Measurements from ENCODE around the gene SUV39H1.

SUV39H1 gene

GRCh38 chrX:48689208-48689920, 7.2 kb upstream of the SUV39H1 start:
- TF ChIP-seq FOXP2 (optimal IDR thresholded peaks at IDR 0.05; ENCODE audit: borderline replicate concordance, extremely low read depth, extremely low read length, insufficient read depth) (no peak), REST (IDR thresholded peaks at IDR 0.05; ENCODE audit: insufficient read depth in 1 of 2, low read depth in 2 of 2, low read length in 2 of 2) (no peak), SIN3A (IDR thresholded peaks at IDR 0.05; ENCODE audit: borderline replicate concordance, insufficient read depth, low read length) (no peak), POLR2AphosphoS5 (IDR thresholded peaks at IDR 0.05; ENCODE audit: low read depth, low read length) (no peak), TAF1 (IDR thresholded peaks at IDR 0.05; ENCODE audit: borderline replicate concordance, insufficient read depth, low read length) (no peak)

- TF ChIP-seq SIN3A (IDR thresholded peaks at IDR 0.05; ENCODE audit: borderline replicate concordance, insufficient read depth, low read length) (no peak), TAF1 (IDR thresholded peaks at IDR 0.05; ENCODE audit: borderline replicate concordance, insufficient read depth, low read length) (no peak), REST (IDR thresholded peaks at IDR 0.05; ENCODE audit: insufficient read depth in 1 of 2, low read depth in 2 of 2, low read length in 2 of 2) (no peak), FOXP2 (optimal IDR thresholded peaks at IDR 0.05; ENCODE audit: borderline replicate concordance, extremely low read depth, extremely low read length, insufficient read depth) (no peak), POLR2AphosphoS5 (IDR thresholded peaks at IDR 0.05; ENCODE audit: low read depth, low read length) (no peak)
These were observed 1.6 kb upstream of the SUV39H1 start for GRCh38 chrX:48694776-48695533.

DNA sequence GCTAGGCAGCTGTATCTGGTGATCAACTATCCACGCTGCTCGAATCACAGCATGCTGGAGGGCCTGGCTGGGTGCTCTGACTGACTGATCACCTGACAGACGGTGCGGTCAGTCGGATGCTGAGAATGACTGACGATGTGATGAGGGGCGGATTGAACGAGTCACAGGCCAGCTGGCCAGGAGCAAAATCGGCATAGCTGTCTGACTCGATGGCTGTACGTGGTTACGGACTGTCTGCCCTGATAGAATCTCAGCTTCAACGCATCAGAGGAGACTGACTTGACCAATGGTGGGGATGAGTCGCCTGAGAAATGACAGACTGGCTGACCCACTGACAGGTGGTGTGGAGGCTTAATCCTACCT, 1.0 kb upstream of the SUV39H1 start:
- no peak for TF ChIP-seq TAF1 (IDR thresholded peaks at IDR 0.05; ENCODE audit: borderline replicate concordance, insufficient read depth, low read length)
- no peak for TF ChIP-seq POLR2AphosphoS5 (IDR thresholded peaks at IDR 0.05; ENCODE audit: low read depth, low read length)
- no peak for TF ChIP-seq SIN3A (IDR thresholded peaks at IDR 0.05; ENCODE audit: borderline replicate concordance, insufficient read depth, low read length)
- no peak for TF ChIP-seq FOXP2 (optimal IDR thresholded peaks at IDR 0.05; ENCODE audit: borderline replicate concordance, extremely low read depth, extremely low read length, insufficient read depth)
- no peak for TF ChIP-seq REST (IDR thresholded peaks at IDR 0.05; ENCODE audit: insufficient read depth in 1 of 2, low read depth in 2 of 2, low read length in 2 of 2)

- TF ChIP-seq TAF1 (IDR thresholded peaks at IDR 0.05; ENCODE audit: borderline replicate concordance, insufficient read depth, low read length) (no peak), FOXP2 (optimal IDR thresholded peaks at IDR 0.05; ENCODE audit: borderline replicate concordance, extremely low read depth, extremely low read length, insufficient read depth) (no peak), SIN3A (IDR thresholded peaks at IDR 0.05; ENCODE audit: borderline replicate concordance, insufficient read depth, low read length) (no peak)
These were observed 621 bp upstream of the SUV39H1 start for GRCh38 chrX:48695925-48696300.

DNA sequence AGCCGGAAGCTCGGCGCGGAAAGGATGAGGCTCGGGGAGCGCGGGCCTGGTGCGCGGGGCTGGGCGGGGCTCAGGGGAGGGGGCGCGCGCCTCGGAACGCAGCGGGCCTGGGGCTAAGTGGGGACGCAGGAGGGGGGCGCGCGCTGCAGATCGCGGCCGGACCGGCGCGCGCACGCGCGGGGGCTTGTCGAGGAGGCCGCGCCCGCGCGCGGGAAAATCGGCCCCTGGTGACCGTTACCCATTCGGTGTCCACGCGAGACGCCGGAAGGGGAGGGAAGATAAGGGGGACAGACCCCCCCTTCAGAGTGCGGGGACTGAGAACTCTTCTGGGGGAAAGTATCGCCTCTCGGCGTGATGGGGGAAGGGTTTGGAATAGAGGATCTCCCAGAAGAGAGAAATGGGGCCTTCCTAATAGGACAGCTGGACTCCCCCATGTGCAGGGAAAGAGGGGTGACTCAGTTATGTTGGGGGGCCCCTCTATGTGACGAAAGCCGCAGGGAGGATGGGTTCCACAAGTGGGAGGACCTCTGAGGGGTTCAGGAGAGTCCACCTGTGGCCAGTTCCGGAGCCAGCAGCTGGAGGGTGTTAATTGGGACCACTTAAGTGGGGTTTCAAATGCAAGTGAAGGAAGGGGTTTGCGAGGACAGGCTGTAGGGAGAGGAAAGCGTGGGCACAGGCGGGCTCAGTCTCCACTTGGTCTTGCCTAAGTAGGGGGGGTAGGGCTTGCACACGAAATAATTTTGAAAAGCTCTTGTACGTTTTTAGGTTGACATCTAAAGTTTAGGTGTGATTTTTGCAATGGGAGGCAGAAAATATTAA, 584 bp downstream of the SUV39H1 start:
- TF ChIP-seq FOXP2 (optimal IDR thresholded peaks at IDR 0.05; ENCODE audit: borderline replicate concordance, extremely low read depth, extremely low read length, insufficient read depth) (no peak), TAF1 (IDR thresholded peaks at IDR 0.05; ENCODE audit: borderline replicate concordance, insufficient read depth, low read length) (0 out of 2 replicates have a peak, but pooled peaks have one; percentile 5), POLR2AphosphoS5 (IDR thresholded peaks at IDR 0.05; ENCODE audit: low read depth, low read length) (no peak), REST (IDR thresholded peaks at IDR 0.05; ENCODE audit: insufficient read depth in 1 of 2, low read depth in 2 of 2, low read length in 2 of 2) (no peak), SIN3A (IDR thresholded peaks at IDR 0.05; ENCODE audit: borderline replicate concordance, insufficient read depth, low read length) (no peak)

Data from PFSK-1 (cell line).